ENCODE results near the gene TUBD1. TPM values are rescaled to one million over a fixed set of nuclear protein-coding genes. Genes with fewer than 3 reads are reported as not detected.

TUBD1 gene
- total and polyA plus RNA-seq, 2 of the 13 experiments (the other 11 are each of a cell fraction or from before 2014, with no cell fraction given) = 18.2 to 25.9 TPM

GRCh38 chr17:59853168-59853918 lies 39.4 kb downstream of the TUBD1 start (continued):
- TF ChIP-seq ZBTB26 (CRISPR knock-in tag; IDR thresholded peaks at IDR 0.05; ENCODE audit: borderline replicate concordance) = no peak; the same call in 1 of the 2 replicates
- peak; percentile 72; the same call in 1 of the 2 replicates for TF ChIP-seq ZNF430 (CRISPR knock-in tag; IDR thresholded peaks at IDR 0.05)
- peak; percentile 81 for TF ChIP-seq ARNT2 (CRISPR knock-in tag; IDR thresholded peaks at IDR 0.05; ENCODE audit: low read depth)
- peak; percentile 59; the same call in 1 of the 2 replicates for TF ChIP-seq YEATS4 (CRISPR knock-in tag; IDR thresholded peaks at IDR 0.05; ENCODE audit: borderline replicate concordance)
- peak; percentile 70; the same call in 1 of the 2 replicates for TF ChIP-seq RERE (CRISPR knock-in tag; IDR thresholded peaks at IDR 0.05; ENCODE audit: low read depth)
- TF ChIP-seq MIXL1 (CRISPR knock-in tag; IDR thresholded peaks at IDR 0.05) = peak; percentile 100
- peak; percentile 98 for TF ChIP-seq ZKSCAN8 (CRISPR knock-in tag; IDR thresholded peaks at IDR 0.05; ENCODE audit: borderline replicate concordance)
- peak; percentile 90; the same call in 1 of the 2 replicates for TF ChIP-seq ZNF556 (CRISPR knock-in tag; IDR thresholded peaks at IDR 0.05; ENCODE audit: borderline replicate concordance)
- peak; percentile 98; the same call in 1 of the 2 replicates for TF ChIP-seq STAT6 (CRISPR knock-in tag; IDR thresholded peaks at IDR 0.05; ENCODE audit: borderline replicate concordance)
- no peak for TF ChIP-seq ZNF562 (CRISPR knock-in tag; IDR thresholded peaks at IDR 0.05; ENCODE audit: borderline replicate concordance)
- TF ChIP-seq DMAP1 (CRISPR knock-in tag; IDR thresholded peaks at IDR 0.05) = peak; percentile 76; the same call in 1 of the 2 replicates
- no peak for TF ChIP-seq HNRNPL (IDR thresholded peaks at IDR 0.05; ENCODE audit: low read depth, low read length)
- no peak for TF ChIP-seq ZNF280B (CRISPR knock-in tag; IDR thresholded peaks at IDR 0.05; ENCODE audit: borderline replicate concordance)
- TF ChIP-seq PHF5A (CRISPR knock-in tag; IDR thresholded peaks at IDR 0.05; ENCODE audit: low read depth, unreplicated experiment) = peak; percentile 98
- peak; percentile 68 for TF ChIP-seq POLR2AphosphoS5 (IDR thresholded peaks at IDR 0.05; ENCODE audit: low read depth, low read length)
